HG02943 (cell line): ENCODE data around the gene MEGF6.
"Not testable (repeated sequence)": the region's sequence is repeated elsewhere in the genome, so short reads cannot be mapped to it uniquely, and the experiment has no call there.

Experiments used
- ATAC-seq: cut with Tn5 transposase; IDR thresholded peaks from one replicate; pipeline ENCODE4 v1.9.1; 2021; ENCODE audit warnings: mild to moderate bottlenecking, low read depth, moderate library complexity; ENCODE audit not compliant: unreplicated experiment

MEGF6 gene

DNA sequence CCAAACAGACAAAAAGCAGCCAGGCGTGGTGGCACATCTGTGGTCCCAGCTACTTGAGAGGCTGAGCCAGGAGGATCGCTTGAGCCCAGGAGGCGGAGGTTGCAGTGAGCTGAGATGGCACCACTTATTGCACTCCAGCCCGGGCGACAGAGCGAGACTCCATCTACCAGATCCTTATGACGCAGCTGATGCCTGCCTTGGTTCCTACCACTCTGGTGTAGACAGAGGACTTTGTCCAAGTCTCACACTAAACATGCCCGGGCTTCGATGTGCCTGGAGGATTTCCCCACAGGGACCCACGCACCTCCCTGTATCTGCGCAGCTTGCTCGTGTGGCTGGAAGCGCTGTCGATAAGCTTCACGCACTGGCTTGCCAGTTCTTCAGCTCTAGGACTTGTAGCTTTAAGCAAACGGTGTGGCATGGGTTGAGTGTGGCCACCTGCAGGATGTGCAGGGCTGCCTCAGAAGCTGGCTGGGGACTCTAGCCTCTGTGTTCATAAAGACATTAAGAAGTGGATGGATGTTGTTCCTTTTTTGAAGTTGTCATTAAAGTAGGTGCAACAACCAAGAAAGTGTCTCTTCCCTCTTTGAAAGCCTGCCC lies 18.4 kb upstream of the MEGF6 start:
- ATAC-seq = no peak

DNA sequence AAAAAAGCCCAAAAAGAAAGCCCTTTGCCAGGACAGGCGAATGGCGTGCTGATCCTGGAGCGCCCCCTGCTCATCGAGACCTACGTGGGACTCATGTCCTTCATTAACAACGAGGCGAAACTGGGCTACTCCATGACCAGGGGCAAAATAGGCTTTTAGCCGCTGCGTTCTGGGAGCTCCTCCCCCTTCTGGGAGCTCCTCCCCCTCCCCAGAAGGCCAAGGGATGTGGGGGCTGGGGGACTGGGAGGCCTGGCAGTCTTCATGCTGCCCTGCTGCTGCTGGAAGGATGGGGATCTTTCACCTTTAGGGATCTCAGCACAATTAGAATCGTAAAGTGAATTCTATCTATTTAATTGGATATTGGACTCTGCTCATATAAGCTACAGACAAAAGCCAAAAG lies 17.1 kb upstream of the MEGF6 start:
- no peak for ATAC-seq

DNA sequence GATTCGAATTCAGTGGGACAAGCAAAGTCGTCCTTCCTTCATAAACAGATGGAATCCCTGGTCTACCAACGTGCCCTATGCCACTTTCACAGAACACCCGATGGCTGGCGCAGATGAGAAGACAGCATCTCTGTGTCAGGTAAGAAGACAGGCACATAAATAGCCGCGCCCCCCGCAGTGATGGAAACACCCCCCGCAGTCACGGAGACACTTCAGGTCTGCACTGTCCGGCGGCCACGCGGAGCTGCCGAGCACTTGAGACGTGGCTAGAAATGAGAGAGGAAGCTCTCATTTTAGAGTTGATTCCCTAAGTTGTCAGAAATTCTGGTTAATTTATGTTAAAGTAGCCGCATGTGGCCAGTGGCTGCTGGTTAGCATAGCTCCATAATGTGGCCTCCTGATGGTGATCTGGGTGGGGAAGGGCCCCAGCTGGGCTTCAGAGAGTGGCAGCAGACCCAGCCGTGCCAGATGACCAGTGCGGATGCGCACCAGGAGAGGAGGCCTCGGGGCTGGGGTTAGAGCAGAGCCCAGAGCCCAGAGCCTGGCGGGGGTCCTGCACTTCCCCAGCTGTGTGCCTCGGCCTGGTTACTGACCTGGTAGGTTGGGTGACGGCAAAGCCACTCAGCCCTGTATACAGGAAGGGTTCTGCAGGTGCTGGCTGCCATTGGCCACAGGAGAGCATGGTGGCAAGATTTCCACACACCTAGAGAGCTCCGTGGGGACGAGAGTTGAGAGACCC lies 16.4 kb upstream of the MEGF6 start:
- no peak for ATAC-seq

DNA sequence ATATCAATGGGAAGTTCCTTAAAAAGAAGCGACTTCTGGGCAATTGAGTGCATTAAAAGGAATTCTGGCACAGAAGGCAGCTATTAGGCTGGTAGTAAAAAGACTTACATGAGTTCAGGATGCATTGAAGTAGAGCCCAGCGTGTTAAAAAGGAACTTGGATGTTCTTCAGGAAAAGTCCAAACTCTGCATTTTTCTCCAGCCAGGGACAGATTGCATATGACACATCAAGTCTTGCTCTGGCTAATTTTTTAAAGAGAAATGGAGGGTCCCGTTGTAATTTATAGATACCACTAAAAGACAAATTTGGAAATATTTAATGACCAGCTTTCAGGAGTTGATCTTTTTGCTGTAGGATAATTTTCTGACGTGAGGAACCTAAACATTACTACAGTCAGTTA lies 14.7 kb upstream of the MEGF6 start:
- no peak for ATAC-seq

DNA sequence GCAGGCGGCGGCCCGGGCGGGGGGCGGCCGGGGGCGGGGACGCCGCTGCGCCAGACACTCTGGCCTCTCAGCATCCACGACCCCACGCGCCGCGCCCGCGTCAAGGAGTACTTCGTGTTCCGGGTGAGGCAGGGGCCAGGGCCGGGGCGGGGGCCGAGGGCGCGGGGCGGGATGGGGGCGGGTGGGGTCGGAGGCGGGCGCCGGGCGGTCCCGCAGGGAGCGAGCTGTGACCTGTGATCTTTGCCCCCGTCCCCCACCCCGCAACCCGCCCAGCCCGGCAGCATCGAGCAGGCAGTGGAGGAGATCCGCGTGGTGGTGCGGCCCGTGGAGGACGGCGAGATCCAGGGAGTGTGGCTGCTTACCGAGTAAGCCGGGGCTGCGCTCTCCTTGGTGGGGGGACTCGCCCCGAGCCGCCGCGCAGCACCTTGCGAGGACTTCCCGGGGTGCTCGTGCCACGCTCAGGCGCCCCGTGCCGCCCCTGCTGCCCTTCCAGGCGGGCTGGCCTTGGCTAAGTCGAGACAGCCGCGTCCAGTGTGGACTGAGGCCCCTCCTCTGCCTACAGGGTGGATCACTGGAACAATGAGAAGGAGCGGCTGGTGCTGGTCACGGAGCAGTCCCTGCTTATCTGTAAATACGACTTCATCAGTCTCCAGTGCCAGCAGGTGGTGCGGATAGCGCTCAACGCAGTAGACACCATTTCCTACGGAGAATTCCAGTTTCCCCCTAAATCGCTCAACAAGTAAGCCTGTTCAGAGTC lies 14.0 kb upstream of the MEGF6 start:
- ATAC-seq = no peak

DNA sequence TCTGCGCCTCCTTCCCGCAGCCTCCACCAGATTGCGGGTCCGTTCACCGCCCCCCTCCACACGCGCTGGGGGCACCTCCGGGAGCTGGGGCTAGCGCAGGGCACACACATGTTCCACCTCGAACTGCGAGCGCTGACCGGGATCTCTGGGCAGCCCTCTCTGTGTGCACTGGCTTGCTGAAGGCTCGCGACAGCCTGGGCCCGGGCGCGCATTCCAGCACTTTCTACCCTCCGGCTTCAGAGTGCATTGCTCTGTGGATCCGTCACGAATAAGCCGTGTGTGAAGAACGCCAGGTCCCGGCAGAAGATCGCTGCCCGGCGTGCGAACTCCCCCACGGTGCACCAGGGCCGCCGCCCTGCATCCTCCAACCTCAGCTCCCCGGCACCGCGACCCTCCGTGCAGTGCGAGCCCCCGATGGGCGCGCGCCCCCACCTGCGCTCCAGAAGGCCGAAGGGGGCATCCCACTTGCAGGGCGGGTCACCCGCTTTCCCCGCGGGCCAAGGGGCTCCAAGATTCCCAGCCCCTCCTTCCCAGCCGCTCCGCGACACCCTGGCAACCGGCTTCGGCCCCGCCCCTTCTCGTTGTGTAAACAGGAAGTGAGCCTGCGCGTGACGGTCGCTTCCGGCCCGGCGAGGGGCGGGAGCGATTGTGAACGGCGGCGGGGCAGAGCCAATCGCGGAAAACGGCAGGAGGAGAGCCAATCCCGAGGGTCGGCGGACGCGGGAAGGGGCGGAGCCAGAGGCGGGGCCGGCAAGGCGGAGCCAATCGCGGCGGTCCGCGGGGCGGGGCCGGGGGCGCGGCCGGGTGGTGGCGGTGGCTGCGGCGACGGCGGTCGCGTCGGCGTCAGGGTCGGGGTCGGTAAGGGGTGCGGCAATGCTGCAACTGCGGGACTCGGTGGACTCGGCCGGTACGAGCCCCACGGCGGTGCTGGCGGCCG lies 13.2 kb upstream of the MEGF6 start, which contains the start of gene TPRG1L:
TSS of gene TPRG1L (plus strand) at position 816 of the 937 bp plus-strand sequence. CDS start at position 874, 58 bp downstream.
- peak; percentile 93 for ATAC-seq

DNA sequence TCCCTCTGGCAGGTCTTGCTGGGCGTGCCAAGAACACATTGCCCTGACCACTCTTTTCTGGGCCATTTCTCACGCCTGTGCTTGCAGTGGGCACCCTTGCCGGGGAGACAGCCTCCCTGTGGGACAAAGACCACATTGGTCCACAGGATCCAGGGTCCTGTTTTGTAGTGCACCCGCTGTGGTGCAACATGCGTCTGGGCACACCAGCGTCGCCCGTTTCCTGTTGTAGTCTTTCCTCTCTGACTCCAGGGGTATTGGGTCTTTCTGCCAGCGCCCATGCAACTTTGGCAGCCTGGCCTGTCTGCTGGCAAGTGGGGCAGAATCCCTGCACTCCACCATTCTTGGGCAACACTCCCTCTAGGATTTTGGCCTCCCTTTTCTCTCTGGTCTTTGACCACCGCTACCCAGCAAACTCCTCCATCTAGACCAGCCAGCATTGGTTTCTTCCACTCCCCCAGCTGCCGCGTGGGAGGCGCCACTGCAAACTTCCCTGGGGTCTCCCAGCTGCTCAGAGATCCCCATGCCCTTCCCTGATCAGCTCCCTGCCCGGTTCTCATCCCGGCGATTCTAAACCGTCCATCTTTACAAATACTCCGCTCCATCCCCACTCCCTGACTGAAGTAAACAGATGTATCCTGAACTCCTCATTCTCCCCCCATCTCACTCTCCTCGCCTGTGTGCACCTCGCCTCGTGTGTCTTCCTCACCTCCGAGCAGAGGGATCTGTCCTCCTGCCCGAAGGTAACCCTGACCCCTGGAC lies 12.3 kb upstream of the MEGF6 start:
- ATAC-seq = no peak

DNA sequence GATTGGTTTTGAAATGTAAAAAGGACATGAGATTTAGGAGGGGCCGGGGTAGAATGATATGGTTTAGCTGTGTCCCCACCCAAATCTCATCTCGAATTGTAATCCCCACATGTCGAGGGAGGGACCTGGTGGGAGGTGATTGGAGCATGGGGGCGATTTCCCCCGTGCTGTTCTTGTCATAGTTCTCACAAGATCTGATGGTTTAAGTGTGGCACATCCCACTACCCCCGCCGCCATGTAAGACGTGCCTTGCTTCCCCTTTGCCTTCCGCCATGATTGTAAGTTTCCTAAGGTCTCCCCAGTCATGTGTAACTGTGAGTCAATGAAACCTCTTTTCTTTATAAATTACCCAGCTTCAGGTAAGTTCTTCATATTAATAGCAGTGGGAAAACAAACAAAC lies 10.8 kb upstream of the MEGF6 start:
- not testable (repeated sequence) for ATAC-seq

DNA sequence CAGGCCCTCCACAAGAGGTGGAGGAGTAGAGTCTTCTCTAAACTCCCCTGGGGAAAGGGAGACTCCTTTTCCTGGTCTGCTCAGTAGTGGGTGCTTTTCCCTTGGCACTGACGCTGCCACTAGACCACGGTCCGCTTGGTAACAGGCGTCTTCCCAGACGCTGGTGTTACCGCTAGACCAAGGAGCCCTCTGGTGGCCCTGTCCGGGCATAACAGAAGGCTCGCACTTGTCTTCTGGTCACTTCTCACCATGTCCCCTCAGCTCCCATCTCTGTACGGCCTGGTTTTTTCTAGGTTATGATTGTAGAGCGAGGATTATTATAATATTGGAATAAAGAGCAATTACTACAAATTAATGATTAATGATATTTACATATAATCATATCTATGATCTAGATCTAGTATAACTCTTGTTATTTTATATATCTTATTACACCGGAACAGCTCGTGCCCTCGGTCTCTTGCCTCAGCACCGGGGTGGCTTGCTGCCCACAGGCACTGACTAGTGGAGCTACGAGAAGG lies 9.9 kb upstream of the MEGF6 start:
- ATAC-seq = not testable (repeated sequence)

DNA sequence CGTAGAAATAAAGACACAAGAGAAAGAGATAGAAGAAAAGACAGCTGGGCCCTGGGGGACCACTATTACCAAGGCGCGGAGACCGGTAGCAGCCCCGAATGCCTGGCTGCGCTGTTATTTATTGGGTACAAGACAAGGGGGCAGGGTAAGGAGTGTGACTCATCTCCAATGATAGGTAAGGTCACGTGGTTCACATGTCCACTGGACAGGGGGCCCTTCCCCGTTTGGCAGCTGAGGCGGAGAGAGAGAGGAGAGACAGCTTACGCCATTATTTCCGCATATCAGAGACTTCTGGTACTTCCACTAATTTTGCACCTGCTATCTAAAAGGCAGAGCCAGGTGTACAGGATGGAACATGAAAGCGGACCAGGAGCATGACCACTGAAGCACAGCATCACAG lies 9.4 kb upstream of the MEGF6 start:
- ATAC-seq = no peak

DNA sequence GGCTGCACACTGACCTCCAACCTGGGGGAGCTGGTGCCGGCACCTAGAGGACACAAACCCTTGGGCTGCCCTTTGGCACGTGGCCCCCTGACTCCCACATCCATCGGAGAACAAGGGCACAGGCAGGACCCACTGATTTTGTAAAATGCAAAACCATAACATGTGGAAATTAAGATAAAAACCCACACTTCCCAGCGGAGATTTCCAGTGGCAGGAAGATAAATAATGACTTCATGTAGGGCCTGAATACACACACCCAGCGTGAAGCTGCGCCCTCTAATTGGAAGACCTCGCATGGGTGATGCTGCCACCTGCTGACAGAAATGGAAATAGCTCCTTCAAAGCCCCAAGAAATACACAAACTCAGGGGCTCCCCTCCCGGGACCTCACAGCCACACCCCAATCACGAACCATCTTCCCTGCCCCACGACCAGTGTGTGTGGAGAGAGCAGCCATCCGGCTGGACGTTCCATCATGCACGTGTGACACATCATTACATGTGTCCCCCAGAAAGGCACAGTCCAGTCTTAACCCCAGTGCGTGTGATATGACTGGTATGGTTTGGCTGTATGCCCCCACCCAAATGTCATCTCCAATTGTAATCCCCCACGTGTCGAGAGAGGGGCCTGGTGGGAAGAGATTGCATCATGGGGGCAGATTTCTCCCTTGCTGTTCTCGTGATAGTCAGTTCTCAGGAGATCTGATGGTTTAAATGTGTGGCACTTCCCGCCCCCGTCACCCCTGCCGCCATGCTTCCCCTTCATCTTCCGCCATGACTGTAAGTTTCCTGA lies 7.8 kb upstream of the MEGF6 start:
- ATAC-seq = no peak

DNA sequence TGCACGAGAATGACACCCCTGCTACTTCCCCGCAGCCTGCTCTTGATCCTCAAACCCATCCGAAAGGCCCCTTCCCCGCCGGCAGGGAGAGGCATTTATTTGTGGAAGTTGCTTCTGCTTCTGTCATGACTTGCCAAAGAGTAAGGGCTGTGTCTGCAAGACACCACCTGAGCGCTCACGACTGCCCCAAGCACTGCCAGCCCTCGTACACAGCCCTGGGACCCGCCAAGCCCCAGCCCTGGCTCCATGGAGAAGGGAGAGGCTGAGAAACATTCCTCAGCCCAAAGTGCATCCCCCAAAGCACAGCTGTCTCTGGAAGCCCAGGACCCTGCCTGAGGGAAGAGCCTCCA lies 7.2 kb upstream of the MEGF6 start:
- no peak for ATAC-seq

DNA sequence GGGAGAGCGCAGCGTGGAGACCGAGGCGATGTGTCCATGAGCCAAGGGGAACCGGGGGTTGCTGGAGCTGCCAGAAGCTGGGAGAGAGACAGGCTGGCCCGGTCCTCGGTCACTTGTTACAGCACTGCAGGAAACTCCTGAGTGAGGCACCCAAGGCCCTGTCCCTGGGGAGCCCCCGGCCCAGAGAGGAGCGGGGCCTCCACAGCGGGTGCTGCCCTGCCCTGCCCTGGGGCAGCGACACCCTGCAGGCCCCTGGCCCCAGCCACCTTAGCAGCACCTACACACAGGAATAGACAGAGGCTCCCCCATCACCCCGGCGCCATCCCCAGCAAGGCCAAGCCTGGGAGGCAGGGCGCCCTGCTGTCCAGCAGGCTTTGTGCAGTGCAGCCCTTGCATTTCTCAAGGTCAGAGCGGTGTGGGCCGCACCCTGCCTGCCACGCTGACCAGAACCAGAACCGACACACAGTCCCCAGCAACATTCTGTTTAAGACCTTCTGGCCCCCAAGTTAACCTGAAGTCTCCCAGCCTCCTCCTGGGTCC lies 6.6 kb upstream of the MEGF6 start:
- no peak for ATAC-seq

DNA sequence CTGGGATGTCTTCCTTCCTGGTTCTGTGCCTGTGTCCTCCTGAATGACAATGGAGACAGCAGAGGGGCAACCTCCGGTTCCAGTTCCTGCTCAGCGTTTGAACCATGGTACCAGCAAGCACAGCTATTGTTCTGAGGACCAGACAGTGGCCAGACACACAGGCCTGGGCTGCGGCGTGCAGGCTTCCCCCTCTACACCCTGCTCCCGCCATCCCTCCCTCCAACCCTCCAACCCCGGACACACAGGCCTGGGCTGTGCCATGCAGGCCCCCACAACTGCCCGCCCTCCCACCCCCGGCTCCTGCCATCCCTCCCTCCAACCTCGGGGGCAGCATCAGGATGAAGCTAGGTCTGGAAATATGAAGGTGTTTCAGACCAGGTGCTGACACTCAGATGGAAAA lies 5.6 kb upstream of the MEGF6 start:
- no peak for ATAC-seq

DNA sequence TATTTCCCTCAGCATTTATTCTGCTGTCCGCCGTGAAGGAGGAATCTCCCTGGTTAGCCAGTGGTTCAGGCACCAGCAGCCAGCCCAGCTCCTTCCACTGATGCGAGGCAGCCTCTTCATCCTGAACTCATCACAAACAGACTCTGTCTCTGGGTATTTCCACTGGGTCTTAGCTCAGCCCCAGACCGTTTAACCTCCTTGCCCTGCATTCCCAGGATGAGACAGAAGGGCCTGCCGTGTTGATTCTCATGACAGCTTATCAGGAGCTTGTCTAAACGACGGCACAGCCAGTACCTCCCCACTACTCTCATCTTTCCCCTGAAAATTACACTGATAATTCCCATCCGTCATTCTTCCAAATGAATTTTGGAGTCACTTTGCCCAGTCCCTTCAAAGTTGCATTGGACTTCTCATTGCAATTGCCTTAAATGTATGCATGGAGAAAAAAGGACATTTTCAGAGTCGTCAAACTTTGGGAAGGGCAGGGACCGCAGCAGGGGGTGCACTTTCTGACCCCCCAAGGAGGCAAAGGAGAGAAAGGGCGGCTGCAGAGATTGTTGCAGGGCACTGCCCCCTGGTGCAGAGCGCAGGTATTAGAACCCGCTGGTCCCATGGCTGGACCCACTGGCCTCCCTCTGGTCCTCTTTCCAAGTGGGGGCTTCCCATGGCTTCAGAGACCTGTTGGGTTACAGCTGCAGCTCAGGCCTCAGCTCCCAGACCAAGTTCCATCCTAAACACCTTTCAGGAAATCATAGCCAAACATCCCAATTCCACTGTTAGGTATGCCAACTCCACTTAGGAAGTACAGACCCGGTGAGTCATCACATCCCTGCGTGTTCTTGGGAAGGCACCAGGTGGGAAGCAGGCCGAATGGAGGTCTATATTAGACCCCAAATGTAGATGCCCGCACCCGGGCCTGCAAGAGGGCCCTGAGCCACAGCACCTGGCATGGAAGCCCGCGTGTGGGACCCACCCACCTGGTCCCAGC lies 3.7 kb upstream of the MEGF6 start:
- no peak for ATAC-seq

DNA sequence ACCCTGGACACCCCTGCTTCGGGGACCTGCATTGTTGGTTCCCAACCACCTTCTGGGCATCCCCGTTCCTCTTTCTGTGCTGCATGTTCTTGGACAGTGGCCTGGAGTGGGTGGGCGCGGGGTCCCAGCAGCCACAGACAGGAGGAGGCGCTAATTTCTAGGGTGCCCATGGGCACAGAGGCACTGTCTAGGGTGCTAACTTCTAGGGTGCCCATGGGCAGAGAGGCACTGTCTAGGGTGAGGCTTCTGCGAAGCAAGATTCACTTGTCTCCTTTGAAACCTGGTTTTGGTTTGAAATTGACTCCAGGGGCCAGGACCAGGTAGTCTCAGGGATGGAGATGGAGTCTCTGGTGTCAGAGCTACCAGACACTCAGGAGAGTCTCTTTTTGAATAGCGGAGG lies 815 bp upstream of the MEGF6 start:
- no peak for ATAC-seq

DNA sequence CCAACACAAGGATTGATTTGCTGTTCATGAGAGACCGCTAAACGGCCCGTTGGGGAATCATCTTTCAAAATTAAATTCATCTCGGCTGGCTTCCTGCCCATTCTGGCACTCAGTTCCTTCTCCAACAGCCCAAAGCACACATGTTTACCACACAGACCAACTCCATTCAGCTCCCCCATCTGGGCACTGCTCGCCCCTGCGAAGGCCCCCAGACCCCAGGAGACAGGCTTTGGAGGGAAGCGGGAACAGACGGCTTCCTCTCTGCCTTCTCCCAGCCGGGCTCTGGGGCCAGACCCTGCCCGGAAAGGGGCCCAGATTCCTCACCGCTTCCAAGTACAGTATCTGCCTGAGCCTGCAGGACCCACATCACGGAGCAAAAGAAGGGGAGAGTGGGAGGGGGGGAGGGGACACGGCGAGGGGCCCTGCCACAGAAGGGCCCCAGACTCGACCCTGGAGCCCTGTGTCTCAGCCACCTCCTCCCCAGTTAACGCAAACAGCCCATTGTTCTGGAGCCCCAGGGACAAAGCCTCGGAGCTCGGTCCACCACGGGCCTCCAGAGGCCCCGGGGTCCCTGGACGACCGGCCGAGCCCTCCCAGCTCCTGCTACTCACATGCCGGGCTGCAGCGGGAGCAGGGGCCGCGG lies 660 bp downstream of the MEGF6 start:
- no peak for ATAC-seq
